Astrocyte of the hippocampus (primary cell): ENCODE data around the gene SYTL3.

Experiments used
- DNase-seq: peaks from one replicate; pipeline ENCODE4 v3.0.0; 2011; ENCODE audit warnings: low read depth, low spot score

Gene SYTL3

DNA sequence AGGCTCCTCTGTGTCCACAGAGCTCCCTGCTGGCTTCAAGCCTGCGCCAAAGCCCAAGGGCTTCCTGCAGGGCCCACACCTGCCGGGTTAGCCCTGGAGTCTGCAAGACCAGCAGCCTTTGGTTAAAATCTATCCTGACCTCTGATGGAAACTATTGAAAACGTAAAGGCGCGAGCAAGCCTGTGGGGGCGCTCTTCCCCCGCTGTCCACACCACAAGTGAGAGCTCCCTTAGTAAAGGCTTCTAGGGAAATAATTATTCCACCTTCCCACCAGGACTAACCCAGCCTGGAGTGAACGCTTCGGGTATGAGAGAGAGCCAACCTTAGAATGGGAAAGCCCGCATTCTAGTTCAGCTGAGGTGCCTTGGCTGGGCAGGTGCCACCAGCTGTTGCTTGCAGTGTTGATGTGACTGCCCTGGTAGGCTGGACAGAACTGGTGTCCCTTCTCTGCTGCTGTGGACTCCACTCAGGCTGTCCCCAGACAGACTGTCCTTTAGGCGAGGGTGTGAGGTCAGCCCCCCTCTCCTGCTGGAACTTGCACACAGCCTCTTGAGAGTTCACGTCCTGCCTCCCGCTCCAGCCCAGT is 68.7 kb downstream of the SYTL3 start:
- DNase-seq, result peak; percentile 46

DNA sequence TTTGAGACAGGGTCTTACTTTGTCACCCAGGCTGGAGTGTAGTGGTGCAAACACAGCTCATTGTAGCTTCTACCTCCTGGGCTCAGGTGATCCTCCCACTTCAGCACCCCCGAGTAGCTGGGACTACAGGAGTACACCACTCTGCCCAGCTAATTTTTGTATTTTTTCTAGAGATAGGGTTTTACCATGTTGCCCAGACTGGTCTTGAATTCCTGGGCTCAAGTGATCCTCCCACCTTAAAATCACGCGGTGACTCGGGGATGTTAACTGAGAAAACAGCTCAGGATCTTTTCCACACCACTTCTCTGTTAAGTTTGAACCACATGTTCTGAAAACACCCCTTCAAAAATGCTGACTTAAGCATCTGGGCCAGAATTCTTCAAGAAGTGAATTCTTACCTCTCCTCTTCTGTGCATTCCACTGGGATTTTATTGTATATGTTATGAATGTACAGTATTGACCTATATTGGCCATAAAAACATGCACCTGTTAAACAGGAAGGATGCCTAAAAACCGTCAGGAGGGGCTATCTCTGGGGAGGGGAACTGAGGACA is 72.4 kb downstream of the SYTL3 start:
- DNase-seq, result no peak

DNA sequence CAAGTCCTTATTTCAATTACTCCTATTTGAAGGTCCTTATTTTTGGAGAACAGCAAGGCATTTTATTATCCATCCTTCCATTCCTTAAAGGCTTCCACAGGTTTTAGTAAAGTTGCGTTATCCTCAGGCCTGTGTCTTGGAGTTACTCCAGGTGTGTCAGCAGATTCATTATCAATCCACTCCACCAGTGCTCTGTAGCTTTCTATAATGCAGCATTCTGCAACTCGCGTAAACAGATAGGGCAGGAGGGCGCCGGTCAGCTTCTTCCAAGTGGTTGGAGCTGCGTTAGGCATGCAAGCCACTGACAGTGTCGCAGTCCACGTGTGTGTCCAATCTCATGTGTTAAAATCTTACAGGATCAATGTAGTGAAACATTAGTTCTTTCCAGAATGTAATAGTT is 75.8 kb downstream of the SYTL3 start:
- no peak for DNase-seq

DNA sequence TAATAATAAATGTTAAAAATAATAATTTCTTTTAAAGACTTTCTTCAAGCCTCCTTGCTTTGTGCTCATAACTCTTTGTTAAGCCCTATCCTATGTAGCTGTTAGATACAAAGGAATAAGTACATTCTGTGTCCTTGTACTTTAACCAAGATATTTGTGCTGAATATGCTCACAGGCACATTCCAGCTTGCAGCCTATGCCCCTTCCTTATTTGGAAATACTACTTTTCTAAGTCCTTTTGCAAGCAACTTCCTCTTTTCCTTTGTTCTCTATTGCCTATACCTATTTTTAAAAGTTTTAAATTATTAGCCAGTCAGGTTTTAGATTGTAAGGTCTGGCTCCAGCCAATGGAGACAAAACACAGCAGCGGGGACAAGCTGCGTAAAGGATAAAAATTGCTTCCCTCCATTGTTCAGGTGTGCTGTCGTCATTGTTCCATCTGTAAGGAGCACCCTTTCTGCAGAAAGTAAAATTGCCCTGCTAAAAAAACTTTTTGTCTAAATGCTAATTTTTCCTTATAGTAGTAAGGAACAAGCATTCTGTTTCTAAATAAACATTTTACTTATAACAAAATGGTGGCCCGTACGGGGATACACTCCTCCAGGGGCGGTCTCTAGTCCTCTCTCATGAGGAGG is 80.2 kb downstream of the SYTL3 start:
- DNase-seq, result no peak

DNA sequence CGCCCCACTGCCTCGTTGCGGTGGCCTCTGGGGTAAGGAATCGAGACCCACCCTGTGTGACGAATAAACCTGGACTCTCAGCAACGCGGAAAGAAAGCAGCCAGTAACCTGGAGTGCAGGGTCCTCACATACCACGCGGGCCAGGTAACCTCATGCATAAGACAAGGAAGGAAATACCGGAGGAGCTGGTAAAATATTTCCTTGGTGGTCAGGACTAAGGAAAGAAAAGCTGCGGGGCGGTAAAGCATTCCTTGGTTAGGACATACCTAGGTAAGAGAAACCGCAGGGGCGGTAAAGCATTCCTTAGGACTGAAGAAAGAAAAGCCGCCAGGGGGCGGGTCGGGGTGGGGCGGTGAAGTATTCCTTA is 80.7 kb downstream of the SYTL3 start:
- no peak for DNase-seq

DNA sequence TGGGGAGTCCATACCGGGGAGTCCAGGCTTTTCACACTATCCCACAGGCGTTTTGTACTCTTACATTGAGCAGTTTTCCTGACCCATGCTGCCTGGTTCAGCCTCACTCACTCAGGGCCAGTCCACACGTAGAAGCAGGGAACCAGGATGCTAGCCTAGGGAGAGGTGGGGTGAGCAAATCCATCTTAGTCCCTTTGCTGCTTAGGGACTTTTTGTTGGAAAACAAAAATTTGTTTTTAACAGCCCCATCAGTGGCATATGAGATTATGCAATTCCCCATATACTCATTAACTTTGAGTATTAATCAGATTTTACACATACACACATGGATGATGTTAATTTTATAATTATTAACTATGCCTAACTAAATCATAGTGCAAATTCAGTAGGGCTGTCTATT is 85.2 kb downstream of the SYTL3 start:
- DNase-seq, result no peak

DNA sequence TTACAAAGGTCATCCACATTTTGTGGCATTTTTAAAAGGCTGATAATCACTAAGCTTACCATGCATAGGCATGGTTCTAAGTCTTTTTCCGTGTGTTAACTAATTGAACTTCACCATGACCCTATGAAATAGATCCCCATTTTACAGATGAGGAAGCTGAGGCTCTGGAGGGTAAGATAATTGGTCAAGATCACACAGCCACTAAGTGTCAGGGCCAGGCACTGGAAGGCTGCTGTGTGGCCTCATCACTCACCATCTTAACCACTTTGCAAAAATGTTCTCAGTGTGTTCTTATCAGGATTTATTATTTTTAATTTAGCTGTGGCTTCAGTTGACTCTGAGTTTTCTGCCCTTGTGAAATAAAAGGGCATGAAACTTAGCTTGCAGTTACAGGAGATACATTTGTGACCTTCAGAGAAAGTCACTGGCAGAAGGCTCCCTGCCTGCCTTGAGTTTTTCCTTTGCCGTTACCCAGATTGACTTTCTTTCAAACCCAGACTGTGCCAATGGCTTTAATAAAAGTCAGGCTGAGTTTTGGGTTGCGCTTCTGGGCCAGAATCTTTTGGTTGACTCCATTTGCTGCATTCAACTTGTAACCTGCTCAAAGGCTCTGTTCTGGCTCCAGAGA is 87.3 kb downstream of the SYTL3 start:
- no peak for DNase-seq

DNA sequence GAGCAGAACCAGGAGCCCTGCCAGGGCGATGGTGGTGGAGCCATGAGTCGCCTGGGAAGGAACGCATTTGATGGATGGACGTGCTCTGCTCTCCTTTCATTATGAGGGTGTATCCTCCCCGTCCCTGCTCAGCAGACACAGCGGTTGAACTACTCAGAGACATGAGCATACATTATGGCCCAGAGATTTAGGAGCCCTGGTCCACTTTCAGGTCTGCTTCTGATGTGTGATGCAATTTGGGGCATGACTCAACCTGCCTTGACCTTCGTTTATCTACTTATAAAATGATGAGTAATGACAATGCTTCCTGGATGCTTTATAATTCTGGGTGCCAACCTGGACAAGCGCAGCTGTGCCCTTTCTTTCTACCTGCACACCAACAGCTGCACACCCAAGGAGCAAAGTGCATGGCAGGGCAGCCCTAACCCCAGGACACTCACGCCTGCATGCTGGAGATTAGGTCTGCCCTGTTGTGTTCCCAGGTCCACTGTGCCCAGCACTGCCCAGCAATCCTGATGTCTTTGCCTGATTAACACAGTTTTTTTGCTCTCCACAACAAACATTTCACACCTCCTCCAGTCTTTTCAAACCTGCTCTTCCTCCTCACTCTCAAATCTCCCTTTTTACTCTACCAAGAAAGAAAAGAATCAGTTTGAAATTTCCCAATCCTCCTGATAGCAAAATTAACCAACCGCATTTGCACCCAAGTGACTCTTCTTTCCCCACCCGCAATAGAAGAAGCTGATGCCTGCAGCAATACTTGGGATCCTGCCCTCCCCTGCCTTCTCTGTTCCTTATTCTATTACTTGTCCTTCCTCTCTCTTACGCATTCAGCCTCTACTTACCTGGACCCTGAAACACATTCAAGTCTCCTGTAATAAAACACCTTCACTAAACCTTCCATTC is 88.1 kb downstream of the SYTL3 start:
- no peak for DNase-seq

DNA sequence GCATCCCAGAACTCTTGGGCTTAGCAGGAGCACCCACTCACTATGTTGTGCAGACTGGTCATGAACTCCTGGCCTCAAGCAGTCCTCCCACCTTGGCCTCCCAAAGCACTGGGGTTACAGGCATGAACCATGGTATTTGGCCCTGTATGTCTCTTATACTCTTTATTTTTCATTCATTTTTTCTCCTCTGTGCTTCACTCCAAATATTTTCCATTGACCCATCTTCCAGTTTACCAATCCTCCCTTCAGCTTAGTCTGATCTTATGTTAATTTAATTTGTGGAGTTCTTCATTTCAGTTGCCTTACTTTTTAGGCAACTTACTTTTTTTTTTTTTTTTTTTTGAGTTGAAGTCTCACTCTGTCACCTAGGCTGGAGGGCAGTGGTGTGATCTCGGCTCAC is 89.8 kb downstream of the SYTL3 start:
- no peak for DNase-seq

DNA sequence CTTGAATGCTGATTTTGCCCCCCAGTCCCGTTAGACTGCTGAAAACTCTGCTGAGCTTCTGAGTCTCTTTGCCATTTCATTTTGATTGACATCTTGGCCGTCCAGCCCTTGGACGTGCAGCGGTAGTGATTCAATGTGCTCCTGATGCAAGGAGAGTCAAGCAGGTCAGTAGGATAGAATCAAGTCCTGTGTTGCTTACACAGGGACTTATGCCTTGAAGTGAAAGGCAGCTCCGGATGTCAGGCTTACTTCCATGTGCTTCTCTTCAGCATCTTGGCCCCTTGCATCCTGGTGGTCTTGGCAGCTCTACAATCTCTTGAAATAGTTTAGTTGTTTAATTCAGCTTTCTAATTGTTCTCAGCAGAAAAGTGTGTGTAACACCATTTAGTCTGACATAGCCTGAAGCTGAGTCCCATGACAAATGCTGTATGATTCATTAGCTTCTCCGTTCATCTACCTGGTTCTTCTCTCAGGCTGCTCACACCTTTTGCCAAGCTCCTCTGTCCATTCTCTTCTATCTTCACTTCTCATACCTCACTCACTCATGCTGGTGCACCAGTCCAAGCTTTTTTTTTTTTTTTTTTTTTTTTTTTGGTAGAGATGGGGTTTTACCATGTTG is 93.3 kb downstream of the SYTL3 start:
- DNase-seq, result no peak

DNA sequence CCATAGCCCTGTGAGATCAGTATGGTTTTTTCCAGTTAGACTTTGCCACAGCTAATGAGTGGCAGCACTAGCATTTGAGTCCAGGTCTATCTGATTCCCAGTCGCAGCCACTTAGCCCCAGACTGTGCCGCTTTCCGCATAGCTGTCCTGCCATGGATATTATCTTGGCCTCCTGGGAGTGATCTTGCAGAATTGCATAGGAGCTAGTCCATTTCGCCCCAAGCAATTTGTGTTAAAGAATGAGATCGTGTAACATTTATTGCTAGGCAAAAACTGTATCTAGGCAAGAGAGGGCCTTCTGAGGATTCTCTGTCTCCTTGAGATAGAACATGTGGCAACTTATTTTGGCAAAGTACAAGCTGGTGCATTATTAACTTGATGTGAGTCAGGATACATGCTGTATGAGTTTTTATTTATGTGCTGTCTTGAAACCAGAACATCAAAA is 95.2 kb downstream of the SYTL3 start:
- DNase-seq, result no peak

DNA sequence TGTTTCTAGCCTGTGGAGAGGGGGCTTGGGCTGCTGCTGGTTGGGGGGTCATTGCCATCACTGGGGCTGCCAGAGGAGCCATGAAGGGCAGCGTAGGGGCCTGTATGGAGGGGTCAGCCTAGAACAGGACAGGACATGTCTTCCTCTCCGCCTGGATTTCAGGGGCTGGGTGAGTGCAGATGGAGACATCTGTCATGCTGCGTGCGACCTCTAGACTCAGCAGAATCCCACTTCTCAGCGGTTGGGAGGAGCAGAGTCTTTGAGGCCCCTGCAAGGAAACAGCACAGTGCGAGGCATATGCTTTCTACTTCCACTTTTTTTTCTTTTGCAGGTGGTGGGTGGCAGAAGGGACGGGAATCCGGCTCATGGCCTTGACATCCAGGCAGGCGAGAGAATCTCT is 101.4 kb downstream of the SYTL3 start:
- DNase-seq, result no peak

DNA sequence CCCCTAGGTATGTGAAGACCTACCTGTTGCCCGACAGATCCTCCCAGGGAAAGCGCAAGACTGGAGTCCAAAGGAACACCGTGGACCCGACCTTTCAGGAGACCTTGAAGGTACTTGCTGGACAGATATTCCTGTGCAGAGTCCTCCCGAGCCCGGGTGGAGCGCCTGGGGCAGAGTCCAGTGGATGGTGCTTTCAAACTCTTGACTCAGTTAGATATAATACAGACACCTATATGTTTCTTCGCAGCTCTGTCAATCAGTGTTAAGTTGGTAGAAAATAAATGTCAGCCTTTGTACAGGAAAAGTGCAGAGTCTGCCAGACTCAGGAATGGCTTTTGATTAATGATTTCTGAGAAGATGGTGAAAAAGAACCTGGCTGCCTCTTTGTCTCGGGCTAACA is 102.1 kb downstream of the SYTL3 start:
- DNase-seq, result no peak

DNA sequence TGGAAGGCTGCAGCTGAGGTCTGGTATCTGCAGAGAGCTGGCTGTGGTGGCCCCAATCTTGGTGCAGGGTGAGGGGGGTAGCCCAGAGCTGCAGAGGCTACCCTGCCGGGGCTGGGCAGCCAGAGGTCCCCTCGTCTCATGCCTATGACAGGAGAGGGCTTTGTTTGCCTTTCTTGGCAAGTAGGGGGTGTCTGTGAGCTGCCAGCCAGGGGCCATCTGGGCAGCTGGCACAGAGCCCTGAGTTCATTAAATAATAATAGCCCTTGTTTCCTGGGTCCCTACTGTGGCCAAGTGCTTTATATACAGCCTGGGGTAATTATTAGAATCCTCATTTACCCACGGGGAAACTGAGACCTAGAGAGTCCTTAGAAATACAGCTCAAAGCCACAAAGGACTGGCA is 102.8 kb downstream of the SYTL3 start:
- peak; percentile 63 for DNase-seq

DNA sequence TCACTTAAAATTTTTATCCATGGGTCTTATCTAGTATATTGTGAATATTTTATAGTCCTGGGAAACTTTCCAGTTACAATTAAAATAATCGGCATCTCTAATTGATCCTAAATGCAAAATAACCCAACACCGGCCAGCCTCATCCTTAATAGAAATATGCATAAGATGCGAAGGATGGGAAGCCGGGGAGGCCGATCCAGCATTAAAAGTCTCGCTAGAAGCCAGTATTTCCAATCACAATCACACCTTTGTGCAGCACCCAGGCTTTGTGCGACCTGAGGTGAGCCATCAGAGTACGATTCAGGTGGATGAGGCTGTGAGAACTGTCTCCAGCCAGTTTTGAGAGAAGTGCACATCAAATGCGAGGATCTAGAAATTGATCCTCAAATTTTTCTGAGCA is 104.0 kb downstream of the SYTL3 start:
- DNase-seq, result no peak

DNA sequence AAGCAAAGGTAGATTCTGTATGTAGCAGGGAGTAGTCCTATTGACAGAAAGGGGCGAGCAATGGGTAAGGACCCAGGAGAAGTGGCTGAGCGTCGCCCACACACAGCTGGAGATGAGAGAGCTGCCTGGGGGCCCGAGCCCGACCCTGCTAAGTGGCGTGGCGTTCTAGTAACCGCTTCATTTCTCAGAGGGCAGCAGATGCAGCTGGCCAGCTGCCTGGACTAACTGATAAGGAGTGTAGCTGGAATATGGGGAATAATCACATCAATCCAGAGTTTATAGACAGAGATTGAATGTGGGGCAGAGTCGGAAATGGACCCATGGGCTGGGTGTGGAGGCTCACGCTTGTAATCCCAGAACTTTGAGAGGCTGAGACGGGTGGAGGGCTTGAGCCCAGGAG is 104.9 kb downstream of the SYTL3 start:
- no peak for DNase-seq

DNA sequence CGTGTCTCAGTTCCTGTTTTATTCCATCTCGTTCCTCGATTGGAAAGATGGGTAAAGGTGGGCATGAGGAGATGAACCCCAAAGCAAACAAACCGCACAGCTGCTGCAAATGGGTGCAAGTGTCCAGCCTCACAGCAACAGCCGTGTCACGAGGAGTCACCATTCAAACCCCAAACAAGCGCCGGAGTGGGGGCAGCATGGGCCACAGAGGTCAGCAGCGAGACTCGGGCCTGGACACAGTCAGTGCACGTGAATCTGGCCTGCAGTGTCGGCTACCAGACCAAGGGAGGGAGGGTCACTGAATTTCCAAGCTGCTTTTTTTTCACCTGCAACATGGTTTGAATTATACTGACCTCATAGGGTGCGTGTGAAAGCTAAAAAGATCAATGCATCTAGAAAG is 105.8 kb downstream of the SYTL3 start:
- DNase-seq, result no peak

DNA sequence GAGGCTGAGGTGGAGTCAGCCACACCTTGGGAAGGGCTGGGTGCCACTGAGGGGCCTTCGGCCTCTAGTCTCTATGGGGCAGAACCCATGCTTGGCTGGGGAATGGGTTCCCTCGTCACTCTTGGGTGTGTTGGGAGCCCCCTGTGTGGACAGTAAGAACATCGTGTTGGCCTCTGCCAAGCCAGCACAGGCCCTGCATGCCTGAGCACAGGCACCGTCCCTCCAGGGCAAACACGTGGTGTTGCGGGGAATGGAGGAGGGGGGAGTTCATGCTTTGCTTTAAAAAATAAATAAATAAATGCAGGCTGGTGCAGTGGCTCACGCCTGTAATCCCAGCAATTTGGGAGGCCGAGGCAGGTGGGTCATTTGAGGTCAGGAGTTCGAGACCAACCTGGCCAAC is 106.3 kb downstream of the SYTL3 start:
- DNase-seq, result no peak

DNA sequence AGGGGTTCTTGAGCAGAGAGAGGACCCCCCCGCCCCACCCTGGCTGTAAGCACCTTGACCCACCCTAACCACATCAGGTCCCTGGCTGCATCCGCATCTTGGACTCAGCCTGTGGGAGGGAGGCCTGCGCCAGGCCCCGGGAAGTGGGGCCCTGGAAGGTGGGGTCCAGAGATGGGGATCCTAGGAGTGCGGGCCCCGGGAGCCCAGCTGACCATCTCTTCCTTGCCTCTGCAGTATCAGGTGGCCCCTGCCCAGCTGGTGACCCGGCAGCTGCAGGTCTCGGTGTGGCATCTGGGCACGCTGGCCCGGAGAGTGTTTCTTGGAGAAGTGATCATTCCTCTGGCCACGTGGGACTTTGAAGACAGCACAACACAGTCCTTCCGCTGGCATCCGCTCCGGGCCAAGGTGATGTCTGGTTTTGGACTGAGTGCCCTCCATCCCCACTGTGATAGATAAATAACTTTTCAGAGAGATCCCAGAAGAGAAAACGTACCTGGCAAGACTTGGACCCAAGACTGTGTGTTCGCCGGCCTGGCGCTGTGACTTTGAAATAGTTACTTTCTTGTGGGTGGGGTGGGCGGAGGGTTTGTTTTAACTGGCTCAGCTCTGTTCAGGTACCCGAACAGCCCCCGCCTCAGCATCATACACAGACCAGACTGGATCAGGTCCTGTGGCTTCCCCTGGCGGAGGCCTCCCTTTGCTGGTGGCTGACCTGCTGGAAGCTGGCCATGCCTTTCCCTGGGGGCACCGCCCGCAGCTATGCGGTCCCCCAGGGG is 107.3 kb downstream of the SYTL3 start:
- DNase-seq, result no peak

DNA sequence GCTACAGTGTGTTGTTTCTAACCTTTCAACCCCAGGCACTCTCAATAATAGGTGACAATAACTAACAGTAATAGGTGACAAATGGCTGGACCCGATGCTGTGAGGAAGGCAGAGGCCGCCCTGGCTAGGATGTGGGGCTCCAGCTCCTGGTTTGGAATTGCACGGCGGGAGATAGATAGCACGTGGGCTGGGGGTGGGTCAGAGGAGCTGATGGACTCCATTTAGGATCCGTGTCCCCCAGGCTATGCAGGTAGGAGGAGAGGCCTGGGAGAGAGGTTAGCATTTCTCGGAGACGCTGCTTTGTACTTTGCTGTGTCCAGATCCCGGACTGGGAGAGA is 107.9 kb downstream of the SYTL3 start:
- DNase-seq, result no peak

DNA sequence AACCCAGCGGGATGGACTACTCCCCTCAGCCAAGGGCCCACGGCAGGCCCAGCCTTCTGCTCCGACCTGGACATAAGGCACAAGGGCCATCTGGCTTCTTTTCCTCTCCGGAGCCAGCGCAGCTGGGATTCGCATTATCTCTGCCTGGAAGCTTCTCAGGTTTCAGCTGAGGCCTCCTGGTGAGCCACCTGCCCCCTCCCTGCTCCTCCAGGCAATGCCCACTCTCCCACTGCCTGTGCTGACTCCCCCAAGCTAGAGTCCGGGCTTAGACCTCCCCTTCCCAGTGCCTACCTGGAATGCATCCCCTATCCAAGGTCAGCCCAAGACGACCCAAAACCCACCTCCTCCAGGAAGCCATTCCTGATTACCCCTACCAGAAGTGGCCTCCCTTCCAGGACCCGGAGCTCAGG is 108.6 kb downstream of the SYTL3 start:
- no peak for DNase-seq
